ENCODE results near the gene MRPL18. TPM values are rescaled to one million over a fixed set of nuclear protein-coding genes. Genes with fewer than 3 reads are reported as not detected.

The MRPL18 gene
- total RNA-seq, 2 donors from 2014 or later, result 34.8 to 46.2 TPM

- Histone ChIP-seq H3K4me3 (no peak overlapping the region), H3K27ac (no peak overlapping the region), H3K27me3 (replicated peaks; ENCODE audit: insufficient read depth) (no peaks in the 10 kb centered on the region), H3K9me3 (no peaks in the 10 kb centered on the region), H3K36me3 (peaks cover 33% of the 10 kb centered on the region), H3K4me1 (ENCODE audit: control insufficient read depth in 1 of 2, low read depth in 2 of 2) (peaks cover 0 to 8% of the 10 kb centered on the region in 2 donors)
- no peak for TF ChIP-seq CTCF (IDR thresholded peaks at IDR 0.05)
- DNase-seq (ENCODE audit: low spot score) (no peak), ATAC-seq (ENCODE audit: insufficient number of reproducible peaks, low FRiP score, low read depth) (no peak)
Observed at GRCh38 chr6:159751448-159751847, 38.8 kb upstream of the MRPL18 start.

GRCh38 chr6:159753081-159753872 lies 37.0 kb upstream of the MRPL18 start:
- Histone ChIP-seq H3K4me3 (no peak overlapping the region), H3K36me3 (peaks cover 28% of the 10 kb centered on the region)
- TF ChIP-seq CTCF (IDR thresholded peaks at IDR 0.05), result no peak

GRCh38 chr6:159754401-159754800 lies 35.9 kb upstream of the MRPL18 start:
- no peak for TF ChIP-seq CTCF (IDR thresholded peaks at IDR 0.05)
- no peak overlapping the region for H3K4me3 ChIP-seq
- H3K9me3 ChIP-seq, result no peaks in the 10 kb centered on the region
- H3K36me3 ChIP-seq, result peaks cover 24% of the 10 kb centered on the region
- ATAC-seq (ENCODE audit: insufficient number of reproducible peaks, low FRiP score, low read depth) (no peak), DNase-seq (ENCODE audit: low spot score) (no peak)
- H3K27me3 ChIP-seq (replicated peaks; ENCODE audit: insufficient read depth), result no peaks in the 10 kb centered on the region
- peaks cover 0 to 8% of the 10 kb centered on the region in 2 donors for H3K4me1 ChIP-seq (ENCODE audit: control insufficient read depth in 1 of 2, low read depth in 2 of 2)
- H3K27ac ChIP-seq, result no peak overlapping the region

More at GRCh38 chr6:159753081-159753872, 37.0 kb upstream of the MRPL18 start:
- ATAC-seq (ENCODE audit: insufficient number of reproducible peaks, low FRiP score, low read depth), result no peak
- no peak for DNase-seq (ENCODE audit: low spot score)
- peaks cover 0 to 8% of the 10 kb centered on the region in 2 donors for H3K4me1 ChIP-seq (ENCODE audit: control insufficient read depth in 1 of 2, low read depth in 2 of 2)
- no peaks in the 10 kb centered on the region for H3K27me3 ChIP-seq (replicated peaks; ENCODE audit: insufficient read depth)
- no peaks in the 10 kb centered on the region for H3K9me3 ChIP-seq
- H3K27ac ChIP-seq, result no peak overlapping the region

GRCh38 chr6:159754959-159755914 lies 35.0 kb upstream of the MRPL18 start:
- H3K36me3 ChIP-seq, result peaks cover 24% of the 10 kb centered on the region
- TF ChIP-seq CTCF (IDR thresholded peaks at IDR 0.05), result no peak
- ATAC-seq (ENCODE audit: insufficient number of reproducible peaks, low FRiP score, low read depth), result no peak

GRCh38 chr6:159756508-159756907 lies 33.8 kb upstream of the MRPL18 start:
- DNase-seq (ENCODE audit: low spot score), result no peak
- no peak for ATAC-seq (ENCODE audit: insufficient number of reproducible peaks, low FRiP score, low read depth)
- peaks cover 24% of the 10 kb centered on the region for H3K36me3 ChIP-seq
- H3K9me3 ChIP-seq, result no peaks in the 10 kb centered on the region
- no peaks in the 10 kb centered on the region for H3K27me3 ChIP-seq (replicated peaks; ENCODE audit: insufficient read depth)
- no peak overlapping the region for H3K4me3 ChIP-seq
- no peak overlapping the region for H3K27ac ChIP-seq
- no peak for TF ChIP-seq CTCF (IDR thresholded peaks at IDR 0.05)
- H3K4me1 ChIP-seq (ENCODE audit: control insufficient read depth in 1 of 2, low read depth in 2 of 2), result peaks cover 7 to 15% of the 10 kb centered on the region in 2 donors

More at GRCh38 chr6:159754959-159755914, 35.0 kb upstream of the MRPL18 start:
- peak overlapping the region; percentile 1 to 20 for H3K27ac ChIP-seq
- H3K27me3 ChIP-seq (replicated peaks; ENCODE audit: insufficient read depth), result no peaks in the 10 kb centered on the region
- H3K9me3 ChIP-seq, result no peaks in the 10 kb centered on the region
- no peak for DNase-seq (ENCODE audit: low spot score)
- peaks cover 0 to 8% of the 10 kb centered on the region in 2 donors for H3K4me1 ChIP-seq (ENCODE audit: control insufficient read depth in 1 of 2, low read depth in 2 of 2)
- no peak overlapping the region for H3K4me3 ChIP-seq

Measured in thoracic aorta (tissue), 2 donors.